Common myeloid progenitor, CD34-positive (primary cell): ENCODE results near the gene OPRM1.
"Not testable (repeated sequence)": the region's sequence is repeated elsewhere in the genome, so short reads cannot be mapped to it uniquely, and the experiment has no call there.

ENCODE experiments used
- CTCF ChIA-PET: fragments of 350-600 bp; sonication (Branson Sonifier 250); formaldehyde crosslinking; loops from one replicate; lab custom pipeline; 2021; ENCODE audit warnings: antibody characterized with exemption; lab: Charles Lee
- POLR2A ChIA-PET: fragments of 350-600 bp; sonication (Branson Sonifier 250); formaldehyde crosslinking; loops from one replicate; lab custom pipeline; 2021; ENCODE audit warnings: antibody characterized with exemption; lab: Charles Lee
- DNase-seq, 3 donors: peaks; one replicate each; pipeline versions ENCODE4 v3.0.0 to v3.0.0-alpha.2; 2013
- H3K27ac ChIP-seq, 2 experiments: 1 replicate in 1 of 2; 2 replicates in 1 of 2; pipeline ENCODE4 v1.7.0; 2013; ENCODE audit warnings: inconsistent platforms in 2 of 2, low read length in 2 of 2, mild to moderate bottlenecking in 2 of 2, low read depth in 1 of 2, moderate library complexity in 1 of 2; ENCODE audit not compliant: severe bottlenecking in 2 of 2, insufficient read depth in 1 of 2, poor library complexity in 1 of 2
- H3K27me3 ChIP-seq, 5 experiments: replicated peaks in 2 of 5; 1 replicate in 3 of 5; 2 replicates in 2 of 5; pipeline versions ENCODE4 v1.6.1 to v1.7.0; 2013; ENCODE audit warnings: low read length in 4 of 5, mild to moderate bottlenecking in 2 of 5, moderate library complexity in 2 of 5, inconsistent platforms in 1 of 5; ENCODE audit not compliant: insufficient read depth in 5 of 5, control insufficient read depth in 4 of 5
- H3K36me3 ChIP-seq, 4 experiments: 1 replicate in 2 of 4; 2 replicates in 2 of 4; pipeline versions ENCODE4 v1.6.1 to v1.7.0; 2013; ENCODE audit warnings: low read length in 3 of 4, control low read depth in 1 of 4, mild to moderate bottlenecking in 1 of 4; ENCODE audit not compliant: control insufficient read depth in 4 of 4, insufficient read depth in 4 of 4
- H3K4me1 ChIP-seq, 4 experiments: 1 replicate in 3 of 4; 2 replicates in 1 of 4; pipeline versions ENCODE4 v1.6.1 to v1.7.1; 2013; ENCODE audit warnings: low read length in 3 of 4, mild to moderate bottlenecking in 3 of 4, control low read depth in 1 of 4, inconsistent platforms in 1 of 4, moderate library complexity in 1 of 4; ENCODE audit not compliant: control insufficient read depth in 4 of 4, insufficient read depth in 4 of 4; ENCODE audit errors: control extremely low read depth in 1 of 4
- H3K4me3 ChIP-seq, 7 experiments: 1 replicate in 4 of 7; 2 replicates in 3 of 7; pipeline versions ENCODE4 v1.5.1 to v1.7.0; 2013; ENCODE audit warnings: mild to moderate bottlenecking in 7 of 7, low read length in 6 of 7, moderate library complexity in 6 of 7, inconsistent platforms in 2 of 7, low read depth in 2 of 7, control low read depth in 1 of 7; ENCODE audit not compliant: insufficient read depth in 4 of 7, control insufficient read depth in 1 of 7; ENCODE audit errors: extremely low read depth in 1 of 7
- H3K9me3 ChIP-seq, 5 experiments: 1 replicate in 4 of 5; 2 replicates in 1 of 5; pipeline versions ENCODE4 v1.6.1 to v1.7.1; 2013; ENCODE audit warnings: low read length in 4 of 5, mild to moderate bottlenecking in 2 of 5, inconsistent platforms in 1 of 5, low read depth in 1 of 5, moderate library complexity in 1 of 5; ENCODE audit not compliant: control insufficient read depth in 4 of 5, insufficient read depth in 2 of 5; ENCODE audit errors: control extremely low read depth in 1 of 5
- WGBS: methylation state at CpG from one replicate; pipeline ENCODE4 v1.1.5; 2013; ENCODE audit not compliant: insufficient coverage; 5-methylcytosine and 5-hydroxymethylcytosine counted together

Gene OPRM1

DNA sequence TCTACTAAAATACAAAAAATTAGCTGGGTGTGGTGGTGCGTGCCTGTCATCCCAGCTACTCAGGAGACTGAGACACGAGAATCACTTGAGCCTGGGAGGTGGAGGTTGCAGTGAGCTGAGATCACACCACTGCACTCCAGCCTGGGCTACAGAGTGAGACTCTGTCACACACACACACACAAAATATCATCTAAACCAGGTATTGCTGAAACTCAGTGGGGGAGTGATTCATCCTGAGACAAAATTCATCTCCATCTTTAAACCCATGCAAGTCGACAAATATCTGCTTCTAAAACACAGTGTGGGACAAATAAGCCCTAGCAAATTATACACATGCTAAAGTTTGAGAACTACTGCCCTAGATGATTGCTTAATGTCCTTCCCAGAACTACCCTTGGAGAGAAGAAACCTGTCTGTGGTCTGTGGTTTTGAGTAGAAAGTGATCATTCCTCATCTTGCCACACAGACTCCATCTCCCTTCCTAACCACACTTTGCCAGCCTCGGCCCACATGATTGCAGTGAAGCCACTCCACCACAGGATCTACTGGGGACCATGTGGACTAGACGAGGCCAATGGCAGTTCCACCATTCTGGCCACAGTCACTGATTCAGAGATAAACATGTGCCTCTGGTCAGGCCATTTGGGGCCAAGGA lies 130.3 kb downstream of the OPRM1 start:
- peaks cover 0 to 7% (median 0%) of the 10 kb centered on the region in 4 experiments for H3K36me3 ChIP-seq
- WGBS = 25% methylated on average over 2 of the region's 5 CpGs
- peaks cover 0 to 12% (median 0%) of the 10 kb centered on the region in 5 experiments for H3K9me3 ChIP-seq
- peak; percentile 36 to 80 (median 79) for DNase-seq
- H3K4me1 ChIP-seq = peaks cover 0 to 38% (median 9%) of the 10 kb centered on the region in 4 experiments
- ChIA-PET POLR2A (no interaction called here), CTCF (interaction anchor here (1.1 to 1.3 kb wide), 2 partner anchors 15 to 16 kb away, joined by 3 read pairs; no protein-coding TSS in a partner anchor)
- H3K27ac ChIP-seq = no peak overlapping the region
- H3K27me3 ChIP-seq = no peaks in the 10 kb centered on the region
- H3K4me3 ChIP-seq = no peak overlapping the region

DNA sequence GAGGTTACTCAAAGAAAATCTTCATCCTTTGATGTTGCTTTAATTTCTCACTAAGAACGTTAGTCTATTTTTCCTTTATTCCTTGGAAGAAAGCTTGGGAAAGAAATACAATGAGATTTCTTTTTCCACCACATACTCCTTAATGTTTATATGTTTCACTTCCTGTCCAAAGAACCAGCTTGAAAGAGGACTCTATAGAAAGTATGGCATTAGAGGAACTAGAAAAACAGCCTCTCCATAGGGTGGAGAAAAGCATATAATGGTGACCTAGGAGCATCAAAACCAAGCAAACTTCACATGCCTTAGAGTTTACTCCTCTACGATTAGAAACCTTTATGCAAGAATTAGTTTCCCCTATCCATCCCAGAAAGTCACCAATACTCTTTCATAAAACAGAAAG lies 131.1 kb downstream of the OPRM1 start:
- no peak for DNase-seq
- Histone ChIP-seq H3K27ac (no peak overlapping the region), H3K9me3 (peaks cover 0 to 12% (median 0%) of the 10 kb centered on the region in 5 experiments), H3K4me3 (no peak overlapping the region), H3K4me1 (peaks cover 0 to 35% (median 8%) of the 10 kb centered on the region in 4 experiments), H3K36me3 (peaks cover 0 to 7% (median 0%) of the 10 kb centered on the region in 4 experiments), H3K27me3 (no peaks in the 10 kb centered on the region)
- 100% methylated on average over 1 of the region's 2 CpGs for WGBS
- POLR2A ChIA-PET = no interaction called here
- CTCF ChIA-PET = interaction anchor here (0.5 to 1.6 kb wide), 5 partner anchors 15 to 112 kb away, joined by 3 to 4 read pairs (median 3); no protein-coding TSS in a partner anchor

DNA sequence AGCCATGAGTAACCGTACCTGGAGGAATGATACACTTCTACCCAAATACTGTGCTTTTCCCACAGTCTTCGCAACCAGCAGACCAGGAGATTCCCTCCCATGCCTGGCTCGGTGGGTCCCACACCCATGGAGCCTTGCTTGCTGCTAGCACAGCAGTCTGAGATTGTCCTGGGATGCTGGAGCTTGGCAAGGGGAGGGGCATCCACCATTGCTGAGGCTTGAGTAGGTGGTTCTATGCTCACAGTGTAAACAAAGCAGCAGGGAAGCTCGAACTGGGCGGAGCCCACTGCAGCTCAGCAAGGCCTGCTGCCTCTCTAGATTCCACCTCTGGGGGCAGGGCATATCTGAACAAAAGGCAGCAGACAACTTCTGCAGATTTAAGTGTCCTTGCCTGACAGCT lies 133.4 kb downstream of the OPRM1 start:
- POLR2A ChIA-PET, H3K9me3 ChIP-seq, H3K4me3 ChIP-seq, DNase-seq, H3K27me3 ChIP-seq, H3K36me3 ChIP-seq, H3K27ac ChIP-seq: not testable (repeated sequence)
- H3K4me1 ChIP-seq = peaks cover 0 to 19% (median 5%) of the 10 kb centered on the region in 4 experiments
- WGBS = 100% methylated on average over 3 of the region's 5 CpGs
- CTCF ChIA-PET = interaction anchor here (1.2 to 2.0 kb wide), 2 partner anchors 16 to 18 kb away, joined by 4 to 5 read pairs; no protein-coding TSS in a partner anchor

DNA sequence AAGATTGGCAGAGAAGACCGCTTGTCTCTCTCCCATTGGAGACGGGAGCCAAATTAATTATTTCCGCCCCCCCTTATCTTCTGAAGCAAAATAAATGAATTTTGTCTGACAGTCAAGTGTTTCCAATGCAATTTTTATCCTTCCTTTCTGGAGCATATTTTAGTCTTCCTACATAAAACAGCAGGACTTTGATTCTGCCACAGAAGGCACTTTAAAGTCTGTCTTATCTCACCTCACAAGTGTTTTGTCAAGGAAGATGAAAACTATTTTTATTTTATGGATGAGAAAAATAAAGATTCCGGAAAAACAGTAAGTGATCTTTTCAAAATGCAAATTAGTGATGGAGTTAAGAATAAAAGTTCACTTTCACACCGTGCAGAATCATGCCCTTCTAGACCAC lies 140.4 kb downstream of the OPRM1 start:
- H3K27ac ChIP-seq = no peak overlapping the region
- no peaks in the 10 kb centered on the region for H3K36me3 ChIP-seq
- peaks cover 0 to 7% (median 0%) of the 10 kb centered on the region in 4 experiments for H3K4me1 ChIP-seq
- WGBS = 97% methylated on average over 4 of the region's 5 CpGs
- POLR2A ChIA-PET = no interaction called here
- CTCF ChIA-PET = no interaction called here
- peaks cover 0 to 1% (median 0%) of the 10 kb centered on the region in 5 experiments for H3K9me3 ChIP-seq
- H3K4me3 ChIP-seq = no peak overlapping the region
- DNase-seq = no peak
- H3K27me3 ChIP-seq = no peaks in the 10 kb centered on the region

DNA sequence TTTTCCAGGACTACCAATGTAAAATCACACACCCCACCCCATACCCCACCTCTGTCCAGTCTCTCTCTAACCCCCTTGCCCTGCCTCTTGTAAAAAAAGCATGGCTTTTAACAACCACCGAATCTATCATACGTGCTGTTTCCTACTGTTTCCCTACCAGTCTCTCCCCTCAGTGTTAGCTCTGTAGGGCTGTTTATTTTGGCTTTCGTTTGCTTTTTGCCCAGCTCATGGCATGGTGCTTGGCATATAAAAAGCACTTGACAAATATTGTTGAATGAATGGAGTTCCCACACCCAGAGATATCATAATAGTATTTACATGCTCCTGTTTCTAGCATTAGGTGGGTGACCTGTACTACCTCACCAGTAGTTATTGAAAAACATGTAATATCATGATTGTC lies 148.2 kb downstream of the OPRM1 start:
- 95% methylated on average over 3 of the region's 3 CpGs for WGBS
- H3K4me3 ChIP-seq = no peak overlapping the region
- ChIA-PET POLR2A (no interaction called here), CTCF (no interaction called here)
- H3K27me3 ChIP-seq = no peaks in the 10 kb centered on the region
- no peak overlapping the region for H3K27ac ChIP-seq
- H3K9me3 ChIP-seq = no peaks in the 10 kb centered on the region
- no peak for DNase-seq
- H3K36me3 ChIP-seq = no peaks in the 10 kb centered on the region
- H3K4me1 ChIP-seq = no peaks in the 10 kb centered on the region

DNA sequence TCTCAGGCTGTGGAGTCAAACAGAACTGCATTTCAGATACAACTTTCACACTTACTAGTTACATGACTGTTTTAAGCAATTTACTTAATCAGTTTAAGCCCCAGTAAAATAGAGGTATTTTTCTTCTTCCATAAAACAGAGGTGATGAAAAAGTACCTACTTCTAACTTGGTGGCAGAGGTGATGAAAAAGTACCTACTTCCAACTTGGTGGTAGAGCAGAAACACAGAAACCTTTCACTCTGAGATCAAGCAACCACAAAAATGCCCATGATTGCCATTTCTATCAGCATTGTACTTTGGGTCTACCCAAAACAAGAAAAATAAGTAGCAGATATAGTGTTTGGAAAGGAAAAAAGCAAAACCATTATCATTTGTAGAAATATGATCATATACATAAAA lies 148.7 kb downstream of the OPRM1 start:
- CTCF ChIA-PET = no interaction called here
- no peak overlapping the region for H3K4me3 ChIP-seq

DNA sequence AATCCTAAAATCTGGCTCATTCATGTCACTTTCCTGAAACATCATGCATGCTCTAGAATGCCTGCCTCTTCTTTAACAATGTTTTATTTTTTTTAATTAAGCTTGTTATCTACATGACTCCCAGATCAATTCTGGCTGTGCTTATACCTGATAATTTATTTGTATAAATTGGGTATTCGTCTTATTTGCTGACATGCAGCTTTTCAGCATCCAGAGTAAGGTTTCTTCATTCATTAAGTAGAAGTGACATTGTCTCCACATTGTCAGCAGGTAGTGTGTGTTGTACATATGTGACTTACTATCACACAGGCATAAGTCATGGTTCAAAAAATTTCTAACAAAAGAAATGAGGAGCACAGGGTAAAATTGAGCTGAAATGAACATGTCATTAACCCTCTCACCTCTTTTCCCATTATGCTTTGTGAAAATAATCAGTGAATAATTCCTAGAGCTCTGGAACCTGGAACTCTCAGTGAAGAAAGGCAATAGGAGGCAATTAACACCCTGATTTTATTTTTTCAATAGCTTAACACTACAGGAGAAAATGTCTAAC lies 157.4 kb downstream of the OPRM1 start:
- no peak for DNase-seq
- H3K27ac ChIP-seq = no peak overlapping the region
- H3K4me3 ChIP-seq = no peak overlapping the region
- no peaks in the 10 kb centered on the region for H3K4me1 ChIP-seq
- H3K36me3 ChIP-seq = no peaks in the 10 kb centered on the region
- no peaks in the 10 kb centered on the region for H3K9me3 ChIP-seq
- ChIA-PET POLR2A (no interaction called here), CTCF (interaction anchor here (0.7 kb wide), 1 partner anchor 174 kb away, joined by 3 read pairs; no protein-coding TSS in a partner anchor)
- WGBS = no CpG with 5 or more reads among the region's 1 CpG
- no peaks in the 10 kb centered on the region for H3K27me3 ChIP-seq

More for the DNA sequence above, 148.7 kb downstream of the OPRM1 start:
- Histone ChIP-seq H3K9me3 (no peaks in the 10 kb centered on the region), H3K4me1 (no peaks in the 10 kb centered on the region), H3K27ac (no peak overlapping the region), H3K27me3 (no peaks in the 10 kb centered on the region), H3K36me3 (no peaks in the 10 kb centered on the region)
- no peak for DNase-seq
- POLR2A ChIA-PET = no interaction called here
